ENCODE data around the gene RAF1.

Gene RAF1

DNA sequence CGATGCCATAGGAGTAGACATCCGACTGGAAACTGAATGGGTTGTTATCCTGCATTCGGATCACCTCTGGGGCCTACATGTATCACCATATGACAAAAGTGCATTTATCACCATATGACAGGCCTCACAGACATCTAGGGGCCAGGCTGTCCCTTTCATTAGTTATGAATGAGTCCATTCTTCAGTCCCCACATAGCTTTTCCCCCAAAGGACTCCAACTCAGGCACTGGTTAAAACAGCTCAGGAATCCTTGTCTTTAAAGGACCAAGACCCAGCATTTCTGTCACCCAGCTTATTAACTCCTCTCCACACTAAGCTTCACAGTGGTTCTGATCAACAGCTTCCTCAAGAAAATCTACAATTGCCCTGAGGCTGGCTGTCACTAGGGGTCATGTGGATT is 78.7 kb downstream of the RAF1 start:
- no peak for DNase-seq (ENCODE audit: low read depth)
- TF ChIP-seq, protein P1, sequence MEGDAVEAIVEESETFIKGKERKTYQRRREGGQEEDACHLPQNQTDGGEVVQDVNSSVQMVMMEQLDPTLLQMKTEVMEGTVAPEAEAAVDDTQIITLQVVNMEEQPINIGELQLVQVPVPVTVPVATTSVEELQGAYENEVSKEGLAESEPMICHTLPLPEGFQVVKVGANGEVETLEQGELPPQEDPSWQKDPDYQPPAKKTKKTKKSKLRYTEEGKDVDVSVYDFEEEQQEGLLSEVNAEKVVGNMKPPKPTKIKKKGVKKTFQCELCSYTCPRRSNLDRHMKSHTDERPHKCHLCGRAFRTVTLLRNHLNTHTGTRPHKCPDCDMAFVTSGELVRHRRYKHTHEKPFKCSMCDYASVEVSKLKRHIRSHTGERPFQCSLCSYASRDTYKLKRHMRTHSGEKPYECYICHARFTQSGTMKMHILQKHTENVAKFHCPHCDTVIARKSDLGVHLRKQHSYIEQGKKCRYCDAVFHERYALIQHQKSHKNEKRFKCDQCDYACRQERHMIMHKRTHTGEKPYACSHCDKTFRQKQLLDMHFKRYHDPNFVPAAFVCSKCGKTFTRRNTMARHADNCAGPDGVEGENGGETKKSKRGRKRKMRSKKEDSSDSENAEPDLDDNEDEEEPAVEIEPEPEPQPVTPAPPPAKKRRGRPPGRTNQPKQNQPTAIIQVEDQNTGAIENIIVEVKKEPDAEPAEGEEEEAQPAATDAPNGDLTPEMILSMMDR (IDR thresholded peaks at IDR 0.05; ENCODE audit: control insufficient read depth, insufficient read depth, low read depth, low read length, missing control alignments), result no peak

DNA sequence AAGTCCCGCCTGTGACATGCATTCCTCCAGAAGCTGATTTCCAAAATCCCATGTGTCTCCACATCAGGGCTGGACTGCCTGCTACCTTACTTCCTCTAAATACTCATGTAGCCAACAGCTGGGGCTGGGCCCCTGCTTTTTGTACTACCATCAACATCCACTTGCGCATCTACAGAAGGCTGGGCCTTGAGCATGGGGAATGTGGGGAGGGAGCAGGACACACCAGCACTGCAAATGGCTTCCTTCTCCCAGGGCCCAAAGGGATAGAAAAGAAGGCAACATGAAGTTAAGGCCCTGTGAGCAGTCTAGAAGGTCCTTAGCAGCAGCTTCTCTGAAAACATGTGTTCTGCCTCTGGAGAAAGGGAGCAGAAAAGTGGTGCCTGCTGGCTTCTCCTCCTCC is 79.8 kb downstream of the RAF1 start:
- H3K4me3 ChIP-seq (ENCODE audit: control insufficient read depth, low read depth, low read length), result no peak overlapping the region

More for the DNA sequence above, 78.7 kb downstream of the RAF1 start:
- H3K4me3 ChIP-seq (ENCODE audit: control insufficient read depth, low read depth, low read length), result no peak overlapping the region

DNA sequence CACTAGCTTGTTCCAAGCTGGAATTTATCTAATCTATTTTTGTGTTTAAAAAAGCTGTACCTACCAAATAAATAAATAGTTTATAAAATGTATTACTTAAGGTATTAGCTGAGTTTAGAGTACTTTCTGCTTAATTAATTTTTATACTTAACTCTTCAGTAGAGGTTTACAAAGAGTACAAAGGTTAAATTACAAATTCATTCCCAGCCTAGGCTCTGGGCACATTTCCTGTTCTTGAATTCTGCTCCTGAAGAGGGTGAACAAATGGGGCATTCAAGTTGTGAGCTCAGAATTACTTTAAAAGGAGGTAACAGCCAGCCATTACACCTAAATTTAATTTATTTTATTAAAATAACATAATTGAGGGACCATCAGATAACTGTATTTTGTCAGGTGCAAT is 80.6 kb downstream of the RAF1 start:
- TF ChIP-seq, protein P1 (IDR thresholded peaks at IDR 0.05; ENCODE audit: control insufficient read depth, insufficient read depth, low read depth, low read length, missing control alignments), result no peak
- no peak for DNase-seq (ENCODE audit: low read depth)
- no peak overlapping the region for H3K4me3 ChIP-seq (ENCODE audit: control insufficient read depth, low read depth, low read length)

More for the DNA sequence above, 79.8 kb downstream of the RAF1 start:
- TF ChIP-seq, protein P1 (IDR thresholded peaks at IDR 0.05; ENCODE audit: control insufficient read depth, insufficient read depth, low read depth, low read length, missing control alignments), result no peak
- DNase-seq (ENCODE audit: low read depth), result no peak

DNA sequence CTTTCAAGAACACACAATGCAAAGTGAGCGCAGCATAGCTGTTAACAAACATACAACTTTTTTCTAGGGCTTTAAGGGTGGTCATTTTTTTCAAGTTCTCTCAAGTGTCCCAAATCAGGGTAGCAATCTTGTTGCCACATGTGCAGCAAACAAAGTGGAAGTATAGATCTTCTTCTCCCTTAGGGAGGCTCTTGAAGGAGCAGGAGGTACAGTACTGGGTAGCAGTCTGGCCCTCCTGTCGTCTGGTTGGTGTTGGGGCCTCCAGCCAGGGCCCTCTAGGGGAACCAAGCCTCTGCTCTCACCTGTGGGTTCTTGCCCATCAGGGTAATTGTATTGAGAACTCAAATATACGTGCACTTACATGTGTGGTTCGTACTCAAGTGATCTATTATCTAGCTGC is 81.2 kb downstream of the RAF1 start:
- DNase-seq (ENCODE audit: low read depth), result no peak
- TF ChIP-seq, protein P1 (IDR thresholded peaks at IDR 0.05; ENCODE audit: control insufficient read depth, insufficient read depth, low read depth, low read length, missing control alignments), result no peak

DNA sequence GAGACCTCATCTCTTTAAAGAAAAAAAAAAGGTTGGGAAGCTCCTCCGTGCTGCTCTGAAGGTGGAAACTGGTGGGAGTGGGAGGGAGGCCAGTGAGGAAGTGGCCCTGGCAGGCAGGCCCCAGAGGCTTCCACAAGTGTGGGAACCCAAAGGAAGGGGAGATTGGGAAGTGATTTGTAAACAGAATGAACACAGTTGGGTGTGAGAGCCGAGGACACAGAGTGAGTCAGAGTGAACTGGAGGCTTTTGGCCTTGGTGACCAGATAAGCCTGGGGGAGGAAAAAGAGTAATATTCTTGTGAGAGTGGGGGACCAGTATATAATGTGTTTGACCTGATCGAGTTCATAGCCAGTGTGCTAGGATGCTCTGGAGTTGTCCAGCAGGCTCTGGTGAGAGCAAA is 84.0 kb downstream of the RAF1 start:
- H3K4me3 ChIP-seq (ENCODE audit: control insufficient read depth, low read depth, low read length), result no peak overlapping the region
- DNase-seq (ENCODE audit: low read depth), result no peak
- TF ChIP-seq, protein P1 (IDR thresholded peaks at IDR 0.05; ENCODE audit: control insufficient read depth, insufficient read depth, low read depth, low read length, missing control alignments), result no peak

More for the DNA sequence above, 81.2 kb downstream of the RAF1 start:
- H3K4me3 ChIP-seq (ENCODE audit: control insufficient read depth, low read depth, low read length), result no peak overlapping the region

DNA sequence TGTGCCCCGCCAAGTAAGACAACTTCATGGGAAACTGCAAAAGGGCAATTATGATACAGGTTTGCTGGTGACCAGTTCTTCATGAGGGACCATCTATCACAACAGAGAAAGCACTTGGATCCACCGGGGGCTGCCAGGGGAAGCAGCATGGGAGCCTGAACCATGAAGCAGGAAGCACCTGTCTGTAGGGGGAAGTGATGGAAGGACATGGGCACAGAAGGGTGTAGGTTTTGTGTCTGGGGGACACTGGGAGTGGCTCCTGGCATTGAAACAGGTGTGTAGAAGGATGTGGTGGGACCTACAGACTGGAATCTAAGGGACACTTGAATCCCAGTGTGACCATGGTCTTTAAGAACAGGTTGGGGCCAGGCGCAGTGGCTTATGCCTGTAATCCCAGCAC is 84.5 kb downstream of the RAF1 start:
- H3K4me3 ChIP-seq (ENCODE audit: control insufficient read depth, low read depth, low read length), result no peak overlapping the region
- TF ChIP-seq, protein P1 (IDR thresholded peaks at IDR 0.05; ENCODE audit: control insufficient read depth, insufficient read depth, low read depth, low read length, missing control alignments), result no peak
- no peak for DNase-seq (ENCODE audit: low read depth)

DNA sequence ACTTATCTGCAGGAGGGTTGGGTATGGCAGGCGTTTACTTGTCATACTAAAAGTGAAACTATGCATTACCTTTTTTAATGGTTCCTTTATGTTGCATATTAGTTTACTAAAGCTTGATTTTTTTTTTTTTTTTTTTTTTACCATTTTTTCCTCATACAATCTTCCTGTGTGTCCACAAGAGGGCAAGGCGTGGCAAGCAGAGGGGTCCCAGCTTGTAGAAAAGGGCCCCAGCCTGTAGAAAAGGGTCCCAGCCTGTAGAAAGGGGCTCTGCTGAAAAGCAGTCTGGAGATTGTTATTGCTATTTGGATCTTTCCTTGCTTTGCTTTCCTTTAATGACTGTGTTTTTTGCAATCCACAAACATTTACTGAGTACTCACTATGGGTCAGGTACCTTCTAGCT is 85.2 kb downstream of the RAF1 start:
- no peak for DNase-seq (ENCODE audit: low read depth)
- TF ChIP-seq, protein P1 (IDR thresholded peaks at IDR 0.05; ENCODE audit: control insufficient read depth, insufficient read depth, low read depth, low read length, missing control alignments), result peak; percentile 25
- no peak overlapping the region for H3K4me3 ChIP-seq (ENCODE audit: control insufficient read depth, low read depth, low read length)
